Osteoblast (primary cell): Measurements from ENCODE around the gene RPL21. TPM values are rescaled to one million over a fixed set of nuclear protein-coding genes. Genes with fewer than 3 reads are reported as not detected.
A peak's percentile ranks its signal among the peaks of the same experiment; 100 is the strongest.

Source experiments
- DNase-seq: peaks from one replicate; pipeline ENCODE4 v3.0.0; 2011; ENCODE audit warnings: low spot score, mixed read lengths; ENCODE audit not compliant: insufficient read length; ENCODE audit errors: missing footprints
- H2AFZ ChIP-seq: 2 replicates; pipeline ENCODE4 v1.6.0; 2011; ENCODE audit warnings: mild to moderate bottlenecking, low read length
- H3K27ac ChIP-seq: 2 replicates; pipeline ENCODE4 v1.5.1; 2011; ENCODE audit warnings: mild to moderate bottlenecking, low read depth, low read length, moderate library complexity
- H3K27me3 ChIP-seq: 2 replicates; pipeline ENCODE4 v1.6.0; 2012; ENCODE audit warnings: mild to moderate bottlenecking, control low read depth, inconsistent platforms, low read length, moderate library complexity; ENCODE audit not compliant: insufficient read depth
- H3K36me3 ChIP-seq: 2 replicates; pipeline ENCODE4 v1.5.1; 2011; ENCODE audit warnings: mild to moderate bottlenecking, low read length, control low read depth, moderate library complexity; ENCODE audit not compliant: insufficient read depth
- H3K4me1 ChIP-seq: 2 replicates; pipeline ENCODE4 v1.5.1; 2011; ENCODE audit warnings: mild to moderate bottlenecking, low read length, control low read depth, moderate library complexity; ENCODE audit not compliant: insufficient read depth
- H3K4me2 ChIP-seq: 2 replicates; pipeline ENCODE4 v1.6.0; 2011; ENCODE audit warnings: mild to moderate bottlenecking, low read length; ENCODE audit not compliant: insufficient read depth
- H3K4me3 ChIP-seq: fragments of 200-600 bp; sonication (generic); 3 replicates; pipeline ENCODE4 v1.5.1; 2012; ENCODE audit warnings: mild to moderate bottlenecking, low read length, inconsistent platforms; ENCODE audit not compliant: insufficient read depth
- H3K79me2 ChIP-seq: 2 replicates; pipeline ENCODE4 v1.6.0; 2012; ENCODE audit warnings: mild to moderate bottlenecking, low read length, control low read depth, inconsistent platforms; ENCODE audit not compliant: insufficient read depth
- H3K9me3 ChIP-seq: 2 replicates; pipeline ENCODE4 v1.5.1; 2011; ENCODE audit warnings: low read depth, low read length, control low read depth
- H4K20me1 ChIP-seq: 2 replicates; pipeline ENCODE4 v1.6.0; 2012; ENCODE audit warnings: mild to moderate bottlenecking, low read length, control low read depth; ENCODE audit not compliant: insufficient read depth
- CTCF ChIP-seq: IDR thresholded peaks from 2 replicates; pipeline ENCODE4 v1.5.1; 2011; ENCODE audit warnings: mild to moderate bottlenecking, low read depth, low read length, moderate library complexity; ENCODE audit errors: extremely low read depth
- total RNA-seq: library from RNA; depleted of rRNA; stranded (reverse); fragments of >200 nt; gene quantifications from 2 replicates; pipeline ENCODE4 v1.2.3, GENCODE V29; 2012

The RPL21 gene
- total RNA-seq, 1 donor = 544 TPM

DNA sequence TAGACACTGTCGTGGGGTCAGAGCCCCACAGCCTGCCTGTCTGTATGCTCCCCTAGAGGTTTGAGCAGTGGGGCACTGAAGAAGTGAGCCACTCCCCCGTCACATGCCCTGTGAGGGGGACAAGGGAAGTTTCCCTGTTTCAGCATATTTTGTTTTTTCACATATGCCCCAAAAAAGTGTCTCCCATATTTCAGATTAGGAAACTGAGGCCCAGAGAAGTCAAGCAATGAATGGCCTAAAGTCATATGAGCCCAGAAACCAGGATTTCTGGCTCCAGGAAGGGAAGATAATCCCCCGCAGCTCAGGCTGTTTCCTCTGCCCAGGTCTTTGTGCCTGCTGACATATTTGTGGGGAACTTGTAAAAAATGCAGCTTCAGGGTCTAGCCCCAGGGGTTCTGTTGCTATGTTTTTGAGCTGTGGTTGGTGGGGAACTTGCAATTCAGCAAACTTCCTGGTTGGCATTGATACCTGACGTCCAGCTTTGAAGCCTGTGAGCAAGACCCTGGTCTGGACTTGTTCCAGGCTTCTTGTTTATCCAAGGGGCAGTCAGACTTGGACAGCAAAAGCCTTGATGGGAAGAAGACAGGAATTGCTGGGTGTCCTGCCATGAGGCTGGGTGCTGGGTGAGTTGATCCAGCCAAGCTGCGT lies 28.8 kb downstream of the RPL21 start:
- no peaks in the 10 kb centered on the region for H3K36me3 ChIP-seq
- no peaks in the 10 kb centered on the region for H3K79me2 ChIP-seq
- H3K9me3 ChIP-seq = no peaks in the 10 kb centered on the region
- TF ChIP-seq CTCF = no peak
- no peak for DNase-seq
- no peaks in the 10 kb centered on the region for H4K20me1 ChIP-seq
- H3K4me1 ChIP-seq = no peaks in the 10 kb centered on the region
- peaks cover 5% of the 10 kb centered on the region for H3K27me3 ChIP-seq
- no peak overlapping the region for H3K4me3 ChIP-seq
- H3K4me2 ChIP-seq = no peak overlapping the region
- H3K27ac ChIP-seq = no peak overlapping the region
- no peak overlapping the region for H2AFZ ChIP-seq

- no peaks in the 10 kb centered on the region for H4K20me1 ChIP-seq
- H3K4me1 ChIP-seq = no peaks in the 10 kb centered on the region
- no peaks in the 10 kb centered on the region for H3K79me2 ChIP-seq
- H2AFZ ChIP-seq = no peak overlapping the region
- no peaks in the 10 kb centered on the region for H3K36me3 ChIP-seq
- H3K27ac ChIP-seq = no peak overlapping the region
- no peak for DNase-seq
- H3K4me3 ChIP-seq = no peak overlapping the region
- H3K9me3 ChIP-seq = no peaks in the 10 kb centered on the region
- no peak overlapping the region for H3K4me2 ChIP-seq
- H3K27me3 ChIP-seq = peaks cover 5% of the 10 kb centered on the region
- no peak for TF ChIP-seq CTCF
These were observed 29.5 kb downstream of the RPL21 start for GRCh38 chr13:27280841-27281240.

- no peaks in the 10 kb centered on the region for H3K4me1 ChIP-seq
- no peak for DNase-seq
- H3K4me2 ChIP-seq = no peak overlapping the region
- no peak overlapping the region for H3K27ac ChIP-seq
- no peak for TF ChIP-seq CTCF
- H2AFZ ChIP-seq = no peak overlapping the region
- H3K9me3 ChIP-seq = no peaks in the 10 kb centered on the region
- peaks cover 5% of the 10 kb centered on the region for H3K27me3 ChIP-seq
- H4K20me1 ChIP-seq = no peaks in the 10 kb centered on the region
- H3K36me3 ChIP-seq = no peaks in the 10 kb centered on the region
- no peaks in the 10 kb centered on the region for H3K79me2 ChIP-seq
- H3K4me3 ChIP-seq = no peak overlapping the region
These were observed 30.1 kb downstream of the RPL21 start for GRCh38 chr13:27281420-27281819.

DNA sequence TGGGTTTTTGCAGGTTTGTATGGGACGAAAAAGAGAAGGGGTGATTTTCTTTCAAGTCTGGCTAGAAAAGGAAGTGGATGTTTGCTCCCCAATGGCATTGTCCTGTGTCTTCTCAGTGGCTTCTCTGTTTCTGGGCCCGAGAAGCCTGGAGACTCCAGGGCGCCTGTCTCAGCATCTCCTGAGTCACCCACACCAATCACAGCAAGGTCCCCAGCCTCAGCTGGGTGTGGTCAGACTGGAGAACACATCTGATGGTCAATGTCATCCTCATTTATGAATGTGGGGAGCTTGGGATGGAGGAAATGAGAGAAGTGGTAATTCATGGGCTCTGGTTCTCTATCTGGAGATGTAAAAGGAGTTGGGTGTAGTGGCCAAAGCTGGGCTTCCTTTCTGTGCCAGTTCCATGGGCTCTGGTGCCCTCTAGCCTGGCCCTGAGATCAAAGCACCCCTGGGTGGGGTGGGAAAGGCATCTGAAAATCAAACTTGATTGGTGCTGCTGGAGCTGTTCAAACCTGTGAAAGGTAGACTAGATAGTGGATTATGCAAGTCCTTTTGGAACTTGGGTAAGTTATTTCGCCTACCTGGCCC lies 32.6 kb downstream of the RPL21 start:
- H3K27me3 ChIP-seq = no peaks in the 10 kb centered on the region
- DNase-seq = no peak
- TF ChIP-seq CTCF = peak; percentile 58

More for the DNA sequence above, 32.6 kb downstream of the RPL21 start:
- no peak overlapping the region for H3K4me2 ChIP-seq
- no peaks in the 10 kb centered on the region for H4K20me1 ChIP-seq
- no peaks in the 10 kb centered on the region for H3K36me3 ChIP-seq
- H3K4me1 ChIP-seq = no peaks in the 10 kb centered on the region
- H2AFZ ChIP-seq = no peak overlapping the region
- no peak overlapping the region for H3K4me3 ChIP-seq
- H3K27ac ChIP-seq = no peak overlapping the region
- H3K79me2 ChIP-seq = no peaks in the 10 kb centered on the region
- H3K9me3 ChIP-seq = no peaks in the 10 kb centered on the region
